ENCODE data around the gene LPIN1.

The LPIN1 gene

DNA sequence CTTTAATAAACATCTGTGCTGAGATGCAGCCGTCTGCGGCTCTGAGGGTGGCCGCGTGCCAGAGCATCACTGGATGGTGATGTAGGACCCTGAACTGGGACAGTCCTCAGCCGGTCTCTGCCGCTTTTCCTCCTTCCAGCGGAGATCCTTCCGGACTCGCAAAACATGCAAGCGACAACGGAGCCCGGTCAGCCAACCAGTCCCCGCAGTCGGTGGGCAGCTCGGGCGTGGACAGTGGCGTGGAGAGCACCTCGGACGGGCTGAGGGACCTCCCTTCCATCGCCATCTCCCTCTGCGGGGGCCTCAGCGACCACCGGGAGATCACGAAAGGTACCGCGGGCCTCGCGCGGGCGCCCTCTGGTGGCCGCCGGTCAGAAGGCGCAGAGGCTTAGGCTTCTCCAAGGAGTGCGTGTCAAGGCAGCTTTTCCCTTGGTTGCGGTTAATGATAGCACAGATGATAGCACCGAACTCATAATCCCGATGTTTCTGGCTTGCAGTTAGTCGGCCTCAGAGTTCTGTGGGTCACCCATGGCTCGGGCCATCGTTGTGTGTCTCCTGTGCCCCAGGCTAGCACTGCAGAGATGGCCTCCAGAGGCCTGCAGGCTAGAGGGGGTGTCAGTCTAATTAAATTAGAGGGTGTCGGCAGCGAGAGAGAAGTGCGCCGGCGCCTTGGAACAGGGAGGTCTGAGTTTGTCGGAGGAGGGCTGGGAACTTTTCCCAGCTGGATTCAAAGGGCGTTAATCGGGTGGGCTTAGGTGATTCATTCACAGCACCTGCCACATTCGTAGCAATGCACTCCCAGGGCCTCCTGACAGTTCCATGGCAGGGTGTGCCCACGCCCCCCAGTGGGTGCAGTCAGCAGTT, 38.5 kb downstream of the LPIN1 start:
- DNase-seq (ENCODE audit: low spot score) = peak; percentile 27

DNA sequence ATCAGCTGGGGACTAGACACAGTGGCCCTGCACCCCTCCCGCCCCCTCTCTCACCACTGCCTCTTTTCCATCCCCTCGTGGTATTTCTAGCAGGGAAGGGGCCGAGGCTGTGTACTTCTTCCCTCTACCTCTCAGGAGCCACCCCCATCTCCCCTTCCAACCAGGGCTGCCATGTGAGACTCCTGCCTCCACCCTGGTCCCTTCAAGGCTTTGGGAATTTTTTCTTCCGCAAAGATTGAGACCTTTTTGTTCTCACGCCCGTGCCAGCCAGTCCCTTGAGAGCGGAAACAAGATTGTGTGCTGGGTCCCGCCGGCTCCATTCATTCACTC, 39.1 kb downstream of the LPIN1 start:
- DNase-seq (ENCODE audit: low spot score) = no peak

DNA sequence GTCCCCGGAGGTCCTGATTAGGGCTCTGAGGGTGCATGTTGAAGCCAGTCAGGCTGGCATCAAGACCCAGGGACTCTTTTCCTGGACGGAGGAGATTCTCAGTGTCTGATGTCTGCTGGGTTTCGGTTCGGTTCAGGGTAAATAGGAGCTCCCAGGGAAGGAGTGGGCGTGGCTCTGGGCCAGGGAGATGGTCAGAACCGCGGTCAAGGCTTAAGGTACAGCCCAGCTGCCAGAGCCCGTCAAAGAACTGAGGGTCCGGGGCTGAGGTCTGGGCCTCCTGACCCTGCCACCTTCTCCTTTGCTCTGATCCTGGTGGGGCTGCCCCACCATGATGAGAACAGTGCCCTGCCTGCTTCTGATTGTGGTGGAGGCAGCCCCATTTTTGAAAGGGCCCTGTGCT, 39.8 kb downstream of the LPIN1 start:
- no peak for DNase-seq (ENCODE audit: low spot score)

GRCh38 chr2:11786592-11786991, 40.2 kb downstream of the LPIN1 start:
- DNase-seq (ENCODE audit: low spot score) = no peak

DNA sequence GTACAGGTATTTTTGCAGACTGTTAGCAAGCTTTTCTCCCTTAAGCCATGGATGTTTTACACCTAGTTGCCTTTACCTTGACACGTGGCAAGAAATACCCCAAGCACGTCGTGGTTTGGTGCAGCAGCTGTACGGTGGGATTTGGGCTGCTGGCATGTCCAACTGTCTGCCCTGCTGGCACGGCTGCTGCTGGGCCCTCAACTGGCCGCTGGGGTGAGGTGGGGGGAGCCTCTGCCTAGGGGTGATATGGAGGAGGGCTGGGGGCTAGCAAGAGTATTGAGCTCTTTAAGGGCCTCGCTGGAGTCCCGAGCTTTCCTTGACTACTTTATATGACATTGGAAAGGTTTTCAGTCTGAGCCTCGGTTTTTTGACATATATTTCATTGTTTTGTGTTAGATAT, 41.6 kb downstream of the LPIN1 start:
- DNase-seq (ENCODE audit: low spot score) = no peak

DNA sequence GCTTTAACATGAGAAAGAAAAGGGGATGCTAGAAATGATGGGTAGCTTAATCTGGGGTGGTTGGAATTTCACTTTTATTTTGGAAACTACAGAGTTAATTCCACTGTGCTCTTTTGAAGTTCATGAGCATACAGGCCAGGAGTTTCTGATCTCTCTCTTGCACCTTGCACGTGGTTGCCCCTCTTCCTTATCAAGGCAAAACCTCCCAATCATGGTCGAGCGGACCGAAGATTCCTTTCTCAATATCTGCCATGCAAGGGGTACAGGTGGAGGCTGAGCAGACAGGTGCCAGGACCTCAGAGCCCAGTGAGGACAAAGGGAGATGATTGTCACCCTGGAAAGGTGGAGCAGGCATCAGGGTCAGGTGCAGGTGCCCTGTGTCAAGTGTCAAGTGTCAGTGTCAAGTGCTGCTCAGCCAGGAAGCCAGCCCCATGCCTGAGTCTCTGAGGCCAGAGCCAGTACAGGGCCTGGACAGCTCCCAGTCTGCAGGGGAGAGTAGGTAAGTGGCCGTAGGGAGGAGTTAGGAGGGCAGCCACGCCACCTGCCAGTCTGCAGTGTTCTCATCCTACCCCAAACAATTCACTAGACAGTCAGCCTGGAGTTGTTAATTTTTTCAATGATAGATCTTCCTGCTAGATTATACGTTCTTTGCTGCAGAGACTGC, 42.2 kb downstream of the LPIN1 start:
- DNase-seq (ENCODE audit: low spot score) = no peak

DNA sequence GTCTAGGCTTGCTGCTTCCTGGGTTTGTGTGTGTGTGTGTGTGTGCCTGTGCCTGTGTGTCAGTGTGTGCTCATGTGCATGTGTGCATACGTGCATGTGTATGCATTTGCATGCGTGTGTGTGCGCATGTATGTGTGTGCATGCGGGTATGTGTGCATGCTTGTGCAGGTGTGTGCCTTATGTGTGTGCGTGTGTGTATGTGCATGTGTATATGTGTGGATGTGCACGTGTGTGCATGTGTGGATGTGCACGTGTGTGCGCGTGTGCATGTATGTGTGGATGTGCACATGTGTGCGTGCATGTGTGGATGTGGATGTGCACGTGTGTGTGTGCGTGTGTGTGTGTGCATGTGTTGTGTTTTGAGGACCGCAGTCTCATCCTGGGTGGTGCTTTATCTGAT, 42.8 kb downstream of the LPIN1 start:
- DNase-seq (ENCODE audit: low spot score) = no peak

GRCh38 chr2:11790228-11790627, 43.8 kb downstream of the LPIN1 start:
- DNase-seq (ENCODE audit: low spot score) = no peak

DNA sequence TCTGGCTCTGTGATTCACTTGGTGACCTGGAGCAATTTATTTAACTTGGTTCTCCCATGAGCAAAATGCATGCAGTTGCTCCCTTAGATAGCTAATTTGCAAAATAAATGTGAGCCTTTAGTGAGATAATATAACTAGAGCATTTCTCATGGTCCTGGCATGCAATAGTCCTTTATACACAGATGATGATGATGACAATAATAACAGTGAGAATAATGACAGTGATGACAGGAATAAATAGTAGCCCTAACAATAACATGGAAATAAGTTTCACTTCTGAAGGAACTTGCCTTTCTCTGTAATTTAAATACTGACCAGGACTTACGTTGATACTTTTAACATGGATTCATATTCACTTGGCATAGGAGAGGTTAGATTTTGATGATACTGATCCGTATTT, 49.2 kb downstream of the LPIN1 start:
- DNase-seq (ENCODE audit: low spot score) = no peak

DNA sequence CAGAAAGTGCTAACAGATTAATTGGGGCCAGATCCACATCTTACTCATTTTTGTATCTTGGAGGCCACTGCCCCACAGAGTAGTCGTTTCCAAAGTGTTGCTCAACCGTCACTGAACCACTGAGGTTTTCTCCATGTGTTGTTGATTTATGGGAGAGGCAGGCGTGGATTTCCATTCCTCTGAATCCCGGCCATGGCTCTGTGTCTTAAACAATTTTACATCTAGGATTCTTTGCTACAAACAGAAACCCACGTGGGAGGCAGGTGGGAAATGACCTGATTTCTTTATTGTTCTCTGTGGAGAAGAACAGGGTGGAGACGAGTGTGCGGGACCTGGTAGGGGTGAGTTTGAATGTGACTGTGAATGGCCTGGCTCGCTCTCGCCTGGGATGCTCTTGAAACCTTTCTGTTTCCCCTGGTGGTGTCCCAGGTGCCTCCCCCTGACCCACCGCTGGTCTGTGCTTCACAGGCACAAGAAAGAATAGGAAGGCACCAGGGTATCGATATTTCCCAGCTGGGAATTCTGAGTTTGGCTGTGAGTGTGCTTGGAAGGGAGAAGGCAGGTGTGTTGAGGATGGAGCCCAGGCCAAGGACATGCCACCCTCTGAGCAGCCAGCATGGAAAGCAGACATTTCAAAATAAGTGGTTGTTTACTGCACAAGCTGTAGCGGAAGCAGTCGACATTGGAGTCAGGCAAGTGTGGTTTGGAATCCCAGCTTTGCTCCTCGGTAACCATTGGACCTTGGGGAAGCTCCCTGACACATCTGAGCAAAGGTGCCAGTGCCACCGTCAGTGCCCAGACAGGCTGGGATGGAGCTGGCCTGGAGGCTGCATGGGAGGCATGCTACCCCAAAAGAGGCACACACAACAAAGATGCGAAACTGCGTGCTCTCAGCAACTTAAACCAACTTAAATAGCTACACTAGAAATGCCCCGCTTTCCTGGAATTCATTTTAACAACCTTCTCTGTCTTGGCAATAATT, 50.0 kb downstream of the LPIN1 start:
- DNase-seq (ENCODE audit: low spot score) = no peak

DNA sequence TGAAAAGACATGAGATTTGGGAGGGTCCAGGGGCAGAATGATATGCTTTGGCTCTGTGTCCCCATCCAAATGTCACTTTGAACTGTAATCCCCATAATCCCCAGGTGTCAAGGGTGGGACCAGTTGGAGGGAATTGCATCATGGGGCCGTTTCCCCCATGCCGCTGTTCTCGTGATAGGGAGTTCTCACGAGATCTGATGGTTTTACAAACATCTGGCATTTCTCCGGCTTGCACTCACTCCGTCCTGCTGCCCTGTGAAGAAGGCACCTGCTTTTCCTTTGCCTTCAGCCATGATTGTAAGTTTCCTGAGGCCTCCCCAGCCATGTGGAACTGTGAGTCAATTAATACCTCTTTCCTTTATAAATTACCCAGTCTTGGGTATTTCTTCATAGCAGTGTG, 51.4 kb downstream of the LPIN1 start:
- no peak for DNase-seq (ENCODE audit: low spot score)

DNA sequence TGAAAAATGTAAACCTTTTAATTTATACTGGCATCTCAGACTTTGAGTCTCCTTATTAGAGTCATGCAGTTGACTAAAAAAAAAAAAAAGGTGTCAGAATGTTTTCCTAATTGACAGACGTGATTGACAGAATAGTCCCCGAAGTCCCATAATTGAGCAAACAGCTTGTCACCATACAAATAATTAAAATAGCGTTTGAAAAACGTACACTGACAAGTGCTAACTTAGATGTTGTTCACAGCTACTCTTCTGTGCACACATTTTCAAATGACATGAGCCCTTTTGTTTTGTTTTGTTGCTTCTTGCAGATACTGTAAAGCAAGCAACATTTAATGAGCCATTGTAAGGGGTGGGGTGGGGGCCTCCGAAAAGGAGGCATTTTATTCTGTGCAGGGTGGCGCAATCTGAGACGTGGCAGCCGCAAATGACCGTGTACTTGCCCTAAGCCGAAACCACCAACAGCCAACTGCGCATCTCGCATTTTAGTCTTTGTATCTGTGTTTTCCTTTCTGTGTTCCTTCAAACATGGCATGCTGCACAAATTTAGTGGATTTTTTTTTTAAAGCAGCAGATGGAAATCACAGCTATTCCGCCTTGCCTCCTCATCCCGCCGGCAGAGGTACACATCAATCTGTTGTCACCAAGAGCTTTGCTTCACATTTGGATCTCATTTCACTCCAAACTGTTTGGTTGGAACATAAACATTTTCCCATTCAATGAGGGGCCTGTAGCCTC, 52.4 kb downstream of the LPIN1 start:
- no peak for DNase-seq (ENCODE audit: low spot score)

DNA sequence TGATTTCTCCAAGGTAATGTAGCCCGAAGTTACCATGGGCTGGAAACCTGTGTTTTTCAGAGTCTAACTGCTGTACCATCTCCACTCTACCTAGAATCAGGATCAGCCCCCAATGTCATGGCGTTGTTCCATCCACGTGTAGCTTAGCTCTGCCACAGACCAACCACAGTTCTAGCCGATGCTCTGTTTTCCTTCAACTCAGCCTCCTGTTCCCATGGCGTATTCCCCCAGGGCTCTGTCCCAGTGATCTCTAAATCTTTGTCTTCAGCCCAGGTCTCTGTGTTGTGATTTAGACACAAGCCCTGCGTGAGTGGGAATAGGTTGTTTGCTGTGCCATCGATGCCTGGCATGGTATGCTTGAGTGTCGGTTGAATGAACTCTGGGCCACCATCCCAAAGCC, 53.4 kb downstream of the LPIN1 start:
- no peak for DNase-seq (ENCODE audit: low spot score)

GRCh38 chr2:11802782-11803191, 56.4 kb downstream of the LPIN1 start:
- DNase-seq (ENCODE audit: low spot score) = no peak

GRCh38 chr2:11805024-11805423, 58.6 kb downstream of the LPIN1 start:
- no peak for DNase-seq (ENCODE audit: low spot score)

GRCh38 chr2:11805920-11806319, 59.5 kb downstream of the LPIN1 start:
- no peak for DNase-seq (ENCODE audit: low spot score)

DNA sequence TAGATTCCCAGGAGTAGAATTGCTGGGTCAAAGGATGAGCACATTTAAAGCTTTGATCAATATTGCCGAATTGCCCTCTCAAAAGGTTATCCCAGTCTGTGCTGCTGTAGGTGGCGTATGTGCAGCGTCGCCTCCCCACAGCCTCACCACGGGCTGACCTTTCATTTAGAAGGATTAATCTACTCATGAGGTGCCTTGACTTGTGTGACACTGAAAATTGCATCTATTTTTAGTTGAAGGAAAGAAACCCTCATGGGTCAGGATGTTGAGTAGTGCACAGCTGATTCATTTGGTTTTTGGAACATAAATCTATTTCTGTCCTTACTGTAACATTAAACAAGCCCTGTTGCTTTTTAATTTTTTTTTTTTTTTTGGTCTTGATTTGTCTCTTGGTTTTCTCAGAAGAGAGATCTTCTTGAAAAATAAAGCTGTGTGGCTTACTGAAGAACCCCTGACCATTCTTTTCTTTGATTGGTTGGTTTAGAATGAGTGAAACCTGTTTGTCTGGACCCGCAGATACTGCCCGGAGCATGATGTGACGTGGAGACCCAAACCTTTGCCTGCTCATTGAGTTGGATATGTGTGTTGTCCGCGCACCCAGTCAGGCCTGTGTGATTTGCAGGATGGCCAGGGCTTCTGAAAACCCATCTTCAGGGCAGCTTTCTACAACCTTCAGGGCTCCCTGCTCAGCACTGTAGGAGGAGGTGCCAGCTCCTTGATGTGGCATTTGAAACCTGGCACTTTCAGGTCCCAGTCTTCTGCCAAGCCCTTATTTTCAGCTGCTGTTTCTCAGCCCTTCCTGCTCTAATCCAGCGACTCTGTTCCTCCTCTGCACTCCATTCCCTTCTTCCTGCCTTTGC, 61.0 kb downstream of the LPIN1 start:
- DNase-seq (ENCODE audit: low spot score) = no peak

DNA sequence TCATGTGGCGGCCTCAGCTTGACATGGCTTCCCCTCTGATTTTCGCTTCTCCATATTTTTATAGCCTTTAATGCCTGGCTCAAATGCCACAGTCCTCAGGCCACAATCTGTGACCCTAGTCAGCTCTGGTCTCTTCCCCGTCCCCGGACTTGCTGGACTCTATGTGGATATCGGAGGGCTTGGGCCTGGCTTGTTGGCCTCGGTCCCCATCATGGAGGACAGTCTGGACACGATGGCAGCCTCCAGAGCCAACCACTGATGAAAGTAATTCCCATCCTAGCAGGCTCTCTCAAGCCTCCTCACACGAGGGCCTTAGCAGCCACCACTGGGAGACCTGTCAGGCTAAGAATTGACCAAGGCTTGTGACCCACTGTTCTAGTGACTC, 61.6 kb downstream of the LPIN1 start:
- no peak for DNase-seq (ENCODE audit: low spot score)

GRCh38 chr2:11809586-11810236, 63.3 kb downstream of the LPIN1 start:
- no peak for DNase-seq (ENCODE audit: low spot score)

DNA sequence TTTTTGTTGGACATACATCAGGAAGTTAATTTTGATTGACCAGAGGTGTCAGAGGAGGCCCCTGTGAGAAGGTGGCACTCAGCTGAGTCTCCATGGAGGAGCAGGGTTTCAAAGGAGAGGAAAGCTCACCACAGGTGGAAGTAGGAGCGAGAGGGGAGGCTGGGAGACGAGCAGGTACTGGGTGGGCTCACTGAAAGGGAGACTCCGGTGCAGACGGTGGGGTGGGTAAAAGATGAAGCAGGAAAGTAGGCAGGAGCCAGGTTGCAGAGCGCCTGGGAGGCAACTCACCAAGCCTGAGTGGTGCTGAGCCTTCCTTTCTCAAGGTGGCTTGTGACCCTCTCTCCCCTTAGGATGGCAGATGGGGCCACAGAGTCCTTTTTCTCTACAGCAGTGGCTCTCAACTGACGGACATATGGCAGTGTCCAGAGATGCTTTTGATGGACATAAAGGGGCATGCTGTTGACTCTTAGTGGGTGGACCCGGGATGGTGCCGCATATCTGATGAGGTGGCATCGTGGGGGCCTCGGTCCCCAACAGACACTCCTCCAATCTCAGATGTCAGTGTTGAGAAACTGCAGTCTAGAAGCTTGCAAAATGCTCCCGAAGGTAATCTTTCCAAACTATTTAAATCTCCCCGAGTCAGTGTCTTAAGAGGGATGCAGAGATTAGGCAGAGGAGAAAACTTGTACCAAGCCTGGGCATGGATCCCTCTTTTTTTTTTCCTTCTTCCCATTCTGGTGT, 64.0 kb downstream of the LPIN1 start:
- DNase-seq (ENCODE audit: low spot score) = no peak
